HCT116 (cell line): ENCODE measurements around the gene SNX22.

Experiments used
- ATF3 ChIP-seq: IDR thresholded peaks from 2 replicates; pipeline ENCODE4 v1.6.1; 2012
- CTCF ChIP-seq, 3 experiments: fragments of 200-600 bp in 1 of 3; sonication (generic) in 1 of 3; IDR thresholded peaks in 2 of 3; conservative IDR thresholded peaks in 1 of 3; 2 replicates each; pipeline ENCODE4 v1.5.1; 2012 to 2017; ENCODE audit warnings: low read depth in 2 of 3, low read length in 2 of 3, antibody characterized with exemption in 1 of 3, borderline replicate concordance in 1 of 3, control low read depth in 1 of 3, mild to moderate bottlenecking in 1 of 3, mixed read lengths in 1 of 3, mixed run types in 1 of 3, moderate library complexity in 1 of 3; ENCODE audit not compliant: insufficient read depth in 1 of 3
- REST ChIP-seq: IDR thresholded peaks from 2 replicates; pipeline ENCODE4 v1.6.1; 2012; ENCODE audit warnings: low read depth

GRCh38 chr15:64161688-64162477, 10.4 kb downstream of the SNX22 start:
- TF ChIP-seq ATF3 (no peak), CTCF (IDR thresholded peaks at IDR 0.05 in 2 of 3, conservative IDR thresholded peaks at IDR 0.05 in 1 of 3; ENCODE audit: borderline replicate concordance in 1 of 3, insufficient read depth in 1 of 3, low read depth in 2 of 3, low read length in 2 of 3) (no peak), REST (no peak)
